Measurements from ENCODE around the gene MMP17. TPM values are rescaled to one million over a fixed set of nuclear protein-coding genes. Genes with fewer than 3 reads are reported as not detected.

MMP17 gene
- total RNA-seq, 2 donors from 2014 or later: 10.9 to 12.0 TPM

- WGBS, 2 experiments (ENCODE audit: insufficient coverage in 1 of 2, insufficient read length in 1 of 2): 93 to 98% methylated on average over 40 to 46 of the region's 46 CpGs
- Histone ChIP-seq H3K27me3 (ENCODE audit: control insufficient read depth, insufficient read depth, low read length, poor library complexity, severe bottlenecking) (no peaks in the 10 kb centered on the region), H3K4me3 (ENCODE audit: low read length) (no peak overlapping the region), H3K9ac (ENCODE audit: extremely low read depth, low read length, poor library complexity, severe bottlenecking) (no peak overlapping the region), H3K27ac (ENCODE audit: low read depth, low read length) (no peak overlapping the region), H3K9me3 (ENCODE audit: control insufficient read depth, low read length) (no peaks in the 10 kb centered on the region), H3K36me3 (ENCODE audit: control insufficient read depth, insufficient read depth, low read length) (no peaks in the 10 kb centered on the region), H3K4me1 (ENCODE audit: control insufficient read depth, insufficient read depth, low read length) (no peaks in the 10 kb centered on the region)
- no peak overlapping the region for H3K27ac Mint-ChIP-seq
- H3K27me3 Mint-ChIP-seq (ENCODE audit: insufficient read depth): no peaks in the 10 kb centered on the region
- no peaks in the 10 kb centered on the region for H3K4me1 Mint-ChIP-seq
- H3K4me3 Mint-ChIP-seq: no peak overlapping the region
- DNase-seq: no peak
- TF ChIP-seq CTCF (conservative IDR thresholded peaks at IDR 0.05): no peak
- no peaks in the 10 kb centered on the region for H3K36me3 Mint-ChIP-seq (ENCODE audit: low read depth)
- no peaks in the 10 kb centered on the region for H3K9me3 Mint-ChIP-seq
Observed at GRCh38 chr12:131840643-131841416, 12.6 kb downstream of the MMP17 start.

GRCh38 chr12:131841547-131841946 lies 13.4 kb downstream of the MMP17 start:
- H3K9me3 ChIP-seq (ENCODE audit: control insufficient read depth, low read length): no peaks in the 10 kb centered on the region
- no peak for DNase-seq
- peaks cover 2% of the 10 kb centered on the region for H3K36me3 Mint-ChIP-seq (ENCODE audit: low read depth)
- WGBS, 2 experiments (ENCODE audit: insufficient coverage in 1 of 2, insufficient read length in 1 of 2): 94 to 95% methylated on average over 20 to 22 of the region's 22 CpGs
- no peaks in the 10 kb centered on the region for H3K9me3 Mint-ChIP-seq
- H3K4me1 Mint-ChIP-seq: no peaks in the 10 kb centered on the region
- no peak overlapping the region for H3K9ac ChIP-seq (ENCODE audit: extremely low read depth, low read length, poor library complexity, severe bottlenecking)
- no peak overlapping the region for H3K4me3 Mint-ChIP-seq
- TF ChIP-seq CTCF (conservative IDR thresholded peaks at IDR 0.05): no peak
- H3K4me3 ChIP-seq (ENCODE audit: low read length): no peak overlapping the region
- no peaks in the 10 kb centered on the region for H3K4me1 ChIP-seq (ENCODE audit: control insufficient read depth, insufficient read depth, low read length)
- H3K27me3 ChIP-seq (ENCODE audit: control insufficient read depth, insufficient read depth, low read length, poor library complexity, severe bottlenecking): no peaks in the 10 kb centered on the region
- H3K27me3 Mint-ChIP-seq (ENCODE audit: insufficient read depth): no peaks in the 10 kb centered on the region
- no peaks in the 10 kb centered on the region for H3K36me3 ChIP-seq (ENCODE audit: control insufficient read depth, insufficient read depth, low read length)
- H3K27ac ChIP-seq (ENCODE audit: low read depth, low read length): no peak overlapping the region
- no peak overlapping the region for H3K27ac Mint-ChIP-seq

GRCh38 chr12:131842169-131842568 lies 14.0 kb downstream of the MMP17 start:
- H3K4me3 ChIP-seq (ENCODE audit: low read length): no peak overlapping the region
- no peak for TF ChIP-seq CTCF (conservative IDR thresholded peaks at IDR 0.05)
- Mint-ChIP-seq H3K36me3 (ENCODE audit: low read depth) (peaks cover 3% of the 10 kb centered on the region), H3K27me3 (ENCODE audit: insufficient read depth) (no peaks in the 10 kb centered on the region), H3K9me3 (no peaks in the 10 kb centered on the region), H3K4me1 (no peaks in the 10 kb centered on the region), H3K27ac (no peak overlapping the region), H3K4me3 (no peak overlapping the region)
- 95 to 96% methylated on average over 8 to 15 of the region's 15 CpGs for WGBS, 2 experiments (ENCODE audit: insufficient coverage in 1 of 2, insufficient read length in 1 of 2)
- no peaks in the 10 kb centered on the region for H3K27me3 ChIP-seq (ENCODE audit: control insufficient read depth, insufficient read depth, low read length, poor library complexity, severe bottlenecking)
- H3K9ac ChIP-seq (ENCODE audit: extremely low read depth, low read length, poor library complexity, severe bottlenecking): no peak overlapping the region
- no peaks in the 10 kb centered on the region for H3K4me1 ChIP-seq (ENCODE audit: control insufficient read depth, insufficient read depth, low read length)
- H3K9me3 ChIP-seq (ENCODE audit: control insufficient read depth, low read length): no peaks in the 10 kb centered on the region
- no peak for DNase-seq
- H3K36me3 ChIP-seq (ENCODE audit: control insufficient read depth, insufficient read depth, low read length): no peaks in the 10 kb centered on the region
- no peak overlapping the region for H3K27ac ChIP-seq (ENCODE audit: low read depth, low read length)
